HG02571 (cell line): ENCODE results near the gene NT5C3B.
A peak's percentile ranks its signal among the peaks of the same experiment; 100 is the strongest.

ENCODE experiments used
- ATAC-seq: cut with Tn5 transposase; IDR thresholded peaks from one replicate; pipeline ENCODE4 v1.9.1; 2021; ENCODE audit warnings: mild to moderate bottlenecking, moderate library complexity; ENCODE audit not compliant: unreplicated experiment

The NT5C3B gene

GRCh38 chr17:41811549-41812380, 24.3 kb downstream of the NT5C3B start, which contains the start of gene P3H4:
Gene P3H4, minus strand, starts transcription at chr17:41811949. Its CDS starts 34 bp downstream, at chr17:41811915.
- peak; percentile 64 for ATAC-seq

GRCh38 chr17:41810659-41811548, 25.1 kb downstream of the NT5C3B start:
- ATAC-seq, result no peak

DNA sequence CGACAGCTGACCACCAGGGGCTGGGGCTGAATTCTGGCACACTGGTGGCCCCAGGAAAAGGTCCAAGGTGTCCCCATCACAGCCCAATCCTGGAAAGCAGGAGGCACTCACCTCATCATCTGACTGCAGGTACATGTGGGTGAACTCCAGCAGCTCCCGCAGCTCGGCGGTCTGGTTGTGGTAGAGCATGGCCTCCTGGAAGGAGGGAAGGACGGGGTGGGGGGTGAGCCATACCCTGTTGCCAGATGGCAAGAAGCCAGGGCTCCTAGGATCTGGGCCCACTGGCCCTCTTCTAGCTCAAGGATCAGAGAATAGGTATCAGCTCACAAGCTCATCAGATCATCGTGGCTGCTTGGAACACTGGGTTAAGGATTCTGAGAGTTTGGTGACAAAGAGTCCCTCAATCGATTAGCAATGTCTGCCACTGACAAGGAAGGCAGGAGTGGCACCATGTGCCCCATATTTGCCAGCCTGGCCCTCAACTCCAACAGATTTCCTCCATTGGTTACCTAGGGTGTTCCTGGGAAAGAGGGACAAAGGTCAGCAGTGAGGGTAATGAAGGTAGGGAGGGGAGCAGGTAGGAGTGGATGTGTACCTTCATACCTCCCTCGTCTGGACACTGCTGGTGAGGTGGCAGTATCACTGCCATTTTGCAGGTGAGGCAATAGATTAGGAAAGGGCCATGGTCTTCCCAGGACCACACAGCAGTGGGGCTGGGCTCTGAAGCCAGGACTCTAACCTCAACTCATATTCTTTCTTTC, 29.2 kb downstream of the NT5C3B start:
- ATAC-seq, result no peak

GRCh38 chr17:41803049-41804020, 32.7 kb downstream of the NT5C3B start:
- no peak for ATAC-seq

- no peak for ATAC-seq
Observed at GRCh38 chr17:41801374-41802271, 34.4 kb downstream of the NT5C3B start.

- no peak for ATAC-seq
Observed at GRCh38 chr17:41800601-41801373, 35.2 kb downstream of the NT5C3B start.

GRCh38 chr17:41799366-41799765, 36.7 kb downstream of the NT5C3B start:
- no peak for ATAC-seq

GRCh38 chr17:41797377-41797776, 38.7 kb downstream of the NT5C3B start:
- ATAC-seq, result no peak

GRCh38 chr17:41796121-41796895, 39.7 kb downstream of the NT5C3B start:
- no peak for ATAC-seq

DNA sequence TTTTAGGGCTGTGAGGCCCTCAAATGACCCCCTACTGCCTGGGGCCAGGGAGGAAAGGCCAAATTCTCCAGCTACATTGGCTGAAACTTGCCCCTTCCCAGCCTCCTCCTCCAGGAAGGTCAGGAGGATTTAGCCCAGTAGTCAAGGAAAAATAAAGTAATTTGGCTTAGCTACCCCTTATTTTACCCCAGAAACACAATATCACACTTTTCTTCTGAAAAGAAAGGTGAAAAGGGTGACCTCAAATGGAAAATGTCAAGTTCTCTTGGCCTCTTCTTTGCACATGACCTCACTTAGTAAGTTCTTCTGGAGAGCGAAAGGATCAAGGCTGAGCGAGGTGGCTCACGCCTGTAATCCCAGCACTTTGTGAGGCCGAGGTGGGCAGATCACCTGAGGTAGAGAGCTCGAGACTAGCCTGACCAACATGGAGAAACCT, 41.5 kb downstream of the NT5C3B start:
- ATAC-seq, result no peak

DNA sequence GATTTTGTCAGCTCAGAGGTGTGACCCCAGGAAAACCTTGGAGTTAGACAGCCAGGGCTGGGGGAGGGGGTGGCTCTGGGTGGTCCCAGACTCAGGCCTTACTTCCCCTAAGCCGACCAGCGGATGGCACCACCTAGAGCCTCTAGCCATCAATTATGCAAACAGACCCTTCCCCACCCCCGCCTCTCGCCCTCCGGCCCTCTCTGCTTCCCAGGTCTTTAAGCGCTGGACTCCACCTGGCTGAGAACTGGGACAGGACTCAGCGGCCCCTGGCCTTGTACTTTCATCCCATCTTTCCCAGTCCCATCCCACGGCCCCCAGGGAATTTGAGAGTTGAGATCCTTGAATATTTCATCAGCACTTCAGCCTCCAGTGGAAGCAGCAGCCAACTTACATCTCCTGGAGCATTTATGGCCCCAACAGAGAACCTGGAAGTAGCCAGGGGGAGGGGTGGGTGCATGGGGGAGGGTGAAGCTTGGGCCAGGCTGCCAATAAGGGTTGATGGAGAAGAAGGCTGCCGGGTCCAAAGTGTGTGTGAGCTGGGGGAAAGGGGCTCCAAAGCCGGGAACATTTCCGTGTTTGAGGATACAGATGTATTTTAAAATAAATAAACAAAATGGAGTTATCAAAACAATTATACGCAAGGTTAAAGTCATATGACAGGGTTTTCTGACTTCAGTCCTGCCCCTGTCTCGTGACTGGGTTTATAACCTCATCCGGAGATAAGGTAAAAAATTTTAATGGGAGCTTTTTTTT, 42.1 kb downstream of the NT5C3B start:
- ATAC-seq, result no peak

DNA sequence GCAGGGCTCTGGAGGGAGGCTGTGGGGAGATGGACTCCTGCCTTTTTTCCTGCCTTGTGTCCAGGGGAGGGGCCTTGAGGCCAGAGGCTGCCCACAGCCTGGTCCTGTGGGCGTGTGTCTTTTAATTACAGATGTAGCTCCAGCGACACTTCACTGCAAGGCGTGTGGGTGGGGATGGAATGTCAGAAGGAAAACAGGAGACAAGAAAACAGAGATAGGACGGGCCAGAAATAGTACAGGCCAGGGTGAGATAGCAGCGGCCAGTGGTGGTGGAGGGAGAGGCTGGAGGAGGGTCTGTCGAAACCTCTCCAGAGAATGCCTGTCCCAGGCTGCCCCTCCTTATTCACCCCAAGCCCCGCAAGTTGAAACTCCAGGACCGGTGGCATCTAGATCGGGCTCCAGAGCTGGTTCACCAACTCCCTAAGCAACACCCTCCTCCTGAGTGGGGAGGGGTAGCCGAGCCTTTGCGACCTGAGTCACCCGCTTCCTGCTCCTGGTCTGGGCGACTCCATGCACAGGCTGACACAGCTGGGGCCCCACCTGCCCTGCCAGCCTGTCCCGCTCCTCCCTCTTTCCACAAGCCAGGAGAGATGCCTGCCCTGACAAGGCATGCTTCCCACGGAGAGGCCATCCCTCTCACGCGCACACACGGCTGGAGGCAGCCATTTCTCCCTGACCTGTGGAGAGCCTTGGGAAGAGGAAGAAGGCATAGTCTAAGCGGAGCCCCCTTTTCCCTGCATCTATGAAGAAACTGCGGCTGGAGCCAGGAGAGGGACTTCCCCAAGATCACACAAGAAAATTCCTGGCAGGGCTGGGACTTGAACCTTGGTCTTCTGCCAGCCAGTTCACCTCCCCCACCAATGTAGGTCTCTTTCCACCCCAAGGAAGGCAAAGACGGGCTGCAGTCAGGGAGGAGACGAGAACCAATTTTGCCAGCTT, 42.9 kb downstream of the NT5C3B start:
- no peak for ATAC-seq

- ATAC-seq, result no peak
Observed at GRCh38 chr17:41787021-41787418, 49.0 kb downstream of the NT5C3B start.

- peak; percentile 75 for ATAC-seq
Observed at GRCh38 chr17:41786227-41787020, 49.6 kb downstream of the NT5C3B start, which contains the start of gene JUP. Gene JUP, minus strand, starts transcription at chr17:41786711. Its CDS starts 14,857 bp downstream, at chr17:41771854.

DNA sequence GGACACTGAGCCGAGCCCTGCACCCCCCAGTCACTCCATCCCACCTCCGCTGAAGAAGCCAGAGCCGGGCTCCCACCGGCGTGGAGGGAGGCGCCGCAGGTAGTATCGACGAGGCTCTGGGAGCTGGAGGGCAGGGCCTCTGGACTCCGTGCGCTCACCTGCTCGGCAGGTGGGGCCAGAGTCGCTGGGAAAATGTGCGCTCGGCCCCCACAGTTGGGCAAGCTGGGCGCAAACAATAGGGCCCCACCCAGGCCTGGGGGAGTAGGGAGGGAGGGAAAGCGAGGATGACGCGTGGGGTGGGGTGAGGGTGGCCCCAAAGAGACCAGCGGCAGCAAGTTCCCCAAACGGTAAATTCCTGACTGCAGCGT, 50.2 kb downstream of the NT5C3B start:
- no peak for ATAC-seq
